GM10847 (cell line): Measurements from ENCODE around the gene TTC33.

Source experiments
- POLR2A ChIP-seq: IDR thresholded peaks from 2 replicates; pipeline ENCODE4 v1.6.1; 2011; ENCODE audit not compliant: insufficient read length; ENCODE audit errors: extremely low read depth

Gene TTC33

DNA sequence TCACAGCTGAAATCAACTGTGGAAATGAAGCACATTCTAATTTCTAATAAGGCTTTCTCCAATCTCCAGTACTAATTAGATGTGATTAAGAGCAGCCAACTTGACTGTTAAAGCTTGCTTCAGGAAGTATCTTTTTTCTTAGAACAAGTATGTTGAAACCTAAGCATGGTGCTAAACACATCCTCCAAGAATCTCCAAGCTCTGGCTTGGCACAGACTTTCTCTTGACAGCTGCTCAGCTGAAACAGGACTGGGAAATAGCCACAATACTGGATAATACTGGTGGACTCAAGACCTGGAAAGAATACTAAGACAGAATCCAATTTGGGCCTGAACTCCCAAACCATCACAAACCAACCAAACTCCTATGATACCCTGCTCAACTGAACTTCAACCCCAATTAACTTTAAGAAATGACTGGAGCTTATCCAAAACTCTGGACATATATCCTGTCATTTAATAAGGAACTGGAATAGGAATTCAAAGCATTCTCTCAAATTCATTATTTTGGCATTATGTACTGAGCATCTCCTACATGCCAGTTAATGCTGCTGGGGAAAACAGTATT lies 26.2 kb upstream of the TTC33 start:
- no peak for TF ChIP-seq POLR2A

DNA sequence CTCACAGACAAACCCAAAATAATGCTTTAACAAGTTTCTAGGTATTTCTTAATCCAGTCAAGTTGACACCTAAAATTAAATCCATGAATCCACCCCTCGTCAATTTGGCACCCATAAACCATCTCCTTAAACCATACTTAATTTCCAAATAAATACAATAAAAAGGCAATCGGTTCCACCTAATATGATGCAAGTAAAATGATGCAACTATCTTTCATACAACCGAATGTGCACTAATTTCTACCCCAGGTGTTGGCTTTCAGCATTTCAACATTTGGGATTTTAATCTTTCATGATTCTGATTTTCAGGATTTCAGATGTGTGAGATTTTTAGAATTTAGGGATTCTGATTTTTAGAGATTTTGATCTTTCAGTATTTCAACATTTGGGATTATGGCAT lies 25.1 kb upstream of the TTC33 start:
- TF ChIP-seq POLR2A = no peak

- no peak for TF ChIP-seq POLR2A
Observed at GRCh38 chr5:40780199-40780598, 24.4 kb upstream of the TTC33 start.

GRCh38 chr5:40779561-40779960 lies 23.8 kb upstream of the TTC33 start:
- TF ChIP-seq POLR2A = no peak

GRCh38 chr5:40778133-40778532 lies 22.4 kb upstream of the TTC33 start:
- no peak for TF ChIP-seq POLR2A

DNA sequence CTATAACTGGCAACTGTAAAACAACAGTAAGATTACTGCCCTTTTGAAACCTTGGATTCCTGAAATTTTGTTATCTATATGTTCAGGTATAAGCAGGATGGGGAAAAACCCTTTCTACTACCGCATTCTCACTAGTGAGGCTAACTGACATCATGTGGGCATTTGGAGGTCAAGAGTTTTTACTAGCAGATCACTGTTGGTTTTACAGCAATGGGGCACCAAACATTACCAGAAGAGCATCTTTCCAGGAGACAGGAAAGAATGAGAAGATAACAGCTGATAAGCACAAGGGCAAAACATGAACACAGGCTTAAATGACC lies 20.9 kb upstream of the TTC33 start:
- TF ChIP-seq POLR2A = no peak

- TF ChIP-seq POLR2A = no peak
Observed at GRCh38 chr5:40775846-40776657, 20.3 kb upstream of the TTC33 start.

DNA sequence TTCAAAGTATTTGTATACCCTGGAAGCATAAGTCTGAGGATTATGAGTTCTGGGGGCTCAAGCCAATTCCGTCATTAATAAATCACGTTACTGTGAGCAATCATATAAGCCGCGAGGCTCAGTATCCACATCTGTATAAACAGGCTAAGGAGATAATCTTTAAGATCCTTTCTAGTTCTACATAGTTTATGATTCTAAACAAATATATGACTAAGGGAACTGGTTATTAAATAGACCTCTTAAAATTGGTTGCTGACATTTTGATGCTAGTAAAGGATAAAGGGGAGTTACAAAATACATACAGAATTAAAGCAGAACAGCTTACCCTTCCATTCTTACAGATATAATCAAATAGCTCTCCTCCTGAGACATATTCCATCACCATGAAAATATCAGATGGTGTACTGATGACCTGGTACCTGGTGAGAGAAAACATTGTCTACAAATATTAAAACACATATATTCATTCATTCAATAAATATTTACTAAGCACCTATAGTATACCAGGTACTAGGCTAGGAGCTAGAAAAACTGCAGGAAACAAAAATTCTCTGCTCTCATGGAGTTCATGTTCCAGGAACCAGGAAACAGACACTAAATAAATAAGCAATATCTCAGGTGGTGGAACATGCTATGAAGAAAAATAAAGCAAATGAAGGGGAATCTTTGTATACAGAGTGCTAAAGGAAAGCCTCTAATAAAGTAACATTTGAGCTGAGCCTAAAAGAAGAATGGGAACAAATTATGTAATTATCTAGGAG lies 19.5 kb upstream of the TTC33 start:
- TF ChIP-seq POLR2A = no peak

- no peak for TF ChIP-seq POLR2A
Observed at GRCh38 chr5:40774623-40775022, 18.9 kb upstream of the TTC33 start.

DNA sequence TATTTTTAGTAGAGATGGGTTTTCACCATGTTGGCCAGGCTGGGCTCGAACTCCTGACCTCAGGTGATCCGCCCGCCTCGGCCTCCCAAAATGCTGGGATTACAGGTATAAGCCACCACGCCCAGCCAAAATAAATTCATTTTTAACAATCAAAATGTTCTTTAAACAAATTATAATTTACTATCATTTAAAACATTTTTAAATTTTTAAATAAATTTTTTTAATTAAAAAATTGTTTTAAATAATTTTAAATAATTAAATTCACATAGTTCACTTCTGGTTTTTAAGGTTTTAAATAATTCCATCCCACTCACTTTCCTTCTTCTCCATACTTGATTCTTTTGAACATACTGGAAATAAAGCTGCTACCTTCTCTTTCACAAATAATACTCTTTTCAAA lies 15.0 kb upstream of the TTC33 start:
- no peak for TF ChIP-seq POLR2A

GRCh38 chr5:40762705-40763104 lies 6.9 kb upstream of the TTC33 start:
- no peak for TF ChIP-seq POLR2A

GRCh38 chr5:40757400-40757799 lies 1.6 kb upstream of the TTC33 start:
- no peak for TF ChIP-seq POLR2A

DNA sequence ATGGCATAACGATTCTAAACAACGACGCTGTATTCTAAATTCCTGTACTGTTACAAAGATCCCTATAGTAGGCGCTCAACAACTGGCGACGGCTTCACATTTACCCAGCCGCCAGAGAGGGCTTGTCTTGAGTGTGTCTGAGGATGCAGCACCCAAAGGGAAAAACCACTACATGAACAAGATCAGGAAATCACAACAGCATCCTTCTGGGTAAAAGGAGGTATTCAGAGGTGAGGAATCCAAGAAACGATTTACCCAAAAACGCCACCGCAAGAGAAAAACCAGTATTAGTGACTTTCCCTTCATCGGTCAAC lies 711 bp downstream of the TTC33 start:
- TF ChIP-seq POLR2A = no peak

- TF ChIP-seq POLR2A = no peak
Observed at GRCh38 chr5:40754381-40755092, 1.2 kb downstream of the TTC33 start.

GRCh38 chr5:40746703-40747102 lies 9.1 kb downstream of the TTC33 start:
- no peak for TF ChIP-seq POLR2A

DNA sequence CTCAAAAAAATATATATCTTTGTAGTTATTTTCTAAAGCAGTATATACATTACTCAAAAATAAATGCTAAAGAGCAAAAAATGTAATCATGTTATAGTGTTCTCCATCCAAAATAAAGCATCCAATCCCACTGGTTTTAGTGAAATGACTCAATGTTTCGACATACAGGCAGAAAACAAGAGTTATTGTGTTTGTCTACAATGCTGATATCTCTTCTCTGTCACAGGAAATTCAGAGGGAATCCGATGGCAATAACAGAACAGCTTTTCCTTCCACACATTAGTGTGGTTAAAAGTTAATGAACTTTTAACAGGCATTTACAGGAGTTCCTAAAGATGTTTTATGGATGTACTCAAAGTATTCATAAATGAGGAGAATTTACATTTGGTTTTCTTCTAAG lies 12.0 kb downstream of the TTC33 start:
- TF ChIP-seq POLR2A = no peak
